Measurements from ENCODE around the gene NPBWR2.

Gene NPBWR2

DNA sequence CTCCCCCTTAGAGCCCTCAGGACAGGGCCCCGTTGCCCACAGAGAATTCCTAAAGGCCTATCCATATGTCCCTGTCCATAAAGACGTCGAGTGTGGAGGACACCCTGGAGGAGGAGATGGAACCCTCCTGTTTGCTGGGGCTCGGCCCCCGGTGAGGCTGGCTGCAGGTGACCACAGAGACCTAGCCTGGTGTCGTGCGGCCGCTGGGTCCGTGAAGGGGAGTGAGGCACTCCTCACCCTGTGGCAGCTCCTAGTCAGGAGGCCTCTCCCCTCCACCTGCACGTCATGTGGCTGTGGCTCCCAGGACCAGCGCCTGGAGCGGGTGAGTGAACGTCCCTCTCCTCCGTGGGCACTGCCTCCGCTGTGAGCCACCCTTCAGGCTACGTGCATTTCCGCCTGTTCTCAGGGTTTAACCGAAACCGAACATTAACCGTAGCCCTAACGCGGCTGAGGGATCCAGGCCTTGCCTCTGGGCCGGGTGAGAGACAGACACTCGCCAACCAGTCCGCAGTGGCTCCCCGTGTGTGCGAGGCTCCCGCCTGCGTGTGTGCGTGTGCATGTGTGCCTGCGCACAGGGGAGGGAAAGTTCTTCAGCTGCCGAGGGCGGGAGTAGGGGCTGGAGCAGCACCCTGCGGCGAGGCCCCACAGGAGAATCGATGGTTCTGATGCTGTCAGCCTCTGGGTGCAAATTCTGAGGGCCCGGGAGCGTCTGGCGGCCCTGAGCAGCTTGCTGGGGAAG is 50.3 kb downstream of the NPBWR2 start:
- H3K27ac ChIP-seq: peak overlapping the region; percentile 3; the same call in 1 of the 2 replicates
- TF ChIP-seq, protein P1, sequence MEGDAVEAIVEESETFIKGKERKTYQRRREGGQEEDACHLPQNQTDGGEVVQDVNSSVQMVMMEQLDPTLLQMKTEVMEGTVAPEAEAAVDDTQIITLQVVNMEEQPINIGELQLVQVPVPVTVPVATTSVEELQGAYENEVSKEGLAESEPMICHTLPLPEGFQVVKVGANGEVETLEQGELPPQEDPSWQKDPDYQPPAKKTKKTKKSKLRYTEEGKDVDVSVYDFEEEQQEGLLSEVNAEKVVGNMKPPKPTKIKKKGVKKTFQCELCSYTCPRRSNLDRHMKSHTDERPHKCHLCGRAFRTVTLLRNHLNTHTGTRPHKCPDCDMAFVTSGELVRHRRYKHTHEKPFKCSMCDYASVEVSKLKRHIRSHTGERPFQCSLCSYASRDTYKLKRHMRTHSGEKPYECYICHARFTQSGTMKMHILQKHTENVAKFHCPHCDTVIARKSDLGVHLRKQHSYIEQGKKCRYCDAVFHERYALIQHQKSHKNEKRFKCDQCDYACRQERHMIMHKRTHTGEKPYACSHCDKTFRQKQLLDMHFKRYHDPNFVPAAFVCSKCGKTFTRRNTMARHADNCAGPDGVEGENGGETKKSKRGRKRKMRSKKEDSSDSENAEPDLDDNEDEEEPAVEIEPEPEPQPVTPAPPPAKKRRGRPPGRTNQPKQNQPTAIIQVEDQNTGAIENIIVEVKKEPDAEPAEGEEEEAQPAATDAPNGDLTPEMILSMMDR (conservative IDR thresholded peaks at IDR 0.05): no peak

DNA sequence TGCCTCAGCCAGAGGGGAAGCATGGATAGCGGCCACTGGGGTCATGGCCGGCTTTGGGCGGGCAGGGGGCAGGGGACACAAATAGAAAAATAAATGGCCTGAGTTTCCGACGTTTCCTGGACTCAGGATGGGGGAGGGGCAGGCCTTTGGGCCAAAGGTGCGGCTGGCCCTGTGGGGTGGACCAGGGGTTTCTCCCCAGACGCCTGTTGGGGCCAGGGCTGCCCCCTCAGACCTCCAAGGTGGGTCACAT is 50.8 kb downstream of the NPBWR2 start:
- H3K27ac ChIP-seq: no peak overlapping the region
- TF ChIP-seq, protein P1 (conservative IDR thresholded peaks at IDR 0.05): no peak

DNA sequence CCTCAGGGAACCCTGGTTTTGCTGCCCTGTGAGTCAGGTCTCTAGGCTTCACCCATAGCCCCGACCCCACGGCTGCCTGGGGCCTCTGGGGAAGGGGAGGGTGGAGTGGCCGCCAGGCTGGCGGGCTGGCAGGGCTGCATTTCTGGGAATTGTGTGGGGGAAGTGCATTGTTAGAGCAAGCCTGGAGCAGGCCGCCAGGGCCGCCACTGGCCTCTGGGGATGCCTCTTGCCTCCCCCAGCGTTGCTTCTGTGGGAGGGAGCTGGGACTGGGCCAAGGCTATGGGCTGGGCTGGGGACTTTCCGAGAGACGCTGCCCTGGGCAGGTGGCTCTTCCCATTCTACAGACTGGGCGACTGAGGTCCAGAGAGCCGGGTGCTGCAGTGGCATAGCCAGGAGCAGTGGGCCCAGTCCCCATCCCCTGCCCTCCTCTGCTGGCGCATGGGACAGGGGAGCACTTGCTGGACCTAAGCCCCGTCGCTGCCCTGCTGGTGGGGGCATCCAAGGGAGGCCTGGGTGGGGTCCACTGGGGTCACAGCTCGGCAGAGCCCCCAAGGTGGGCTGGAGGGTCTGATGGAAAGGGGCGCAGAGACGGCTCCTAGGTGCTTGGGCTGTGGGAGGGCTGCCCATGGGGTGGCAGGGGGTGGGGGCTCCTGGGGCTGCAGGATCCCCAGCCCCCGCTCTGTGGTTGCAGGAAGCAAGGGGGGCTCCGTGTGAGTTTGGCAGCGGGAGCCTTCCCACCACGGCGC is 51.3 kb downstream of the NPBWR2 start:
- H3K27ac ChIP-seq: no peak overlapping the region
- TF ChIP-seq, protein P1 (conservative IDR thresholded peaks at IDR 0.05): no peak

DNA sequence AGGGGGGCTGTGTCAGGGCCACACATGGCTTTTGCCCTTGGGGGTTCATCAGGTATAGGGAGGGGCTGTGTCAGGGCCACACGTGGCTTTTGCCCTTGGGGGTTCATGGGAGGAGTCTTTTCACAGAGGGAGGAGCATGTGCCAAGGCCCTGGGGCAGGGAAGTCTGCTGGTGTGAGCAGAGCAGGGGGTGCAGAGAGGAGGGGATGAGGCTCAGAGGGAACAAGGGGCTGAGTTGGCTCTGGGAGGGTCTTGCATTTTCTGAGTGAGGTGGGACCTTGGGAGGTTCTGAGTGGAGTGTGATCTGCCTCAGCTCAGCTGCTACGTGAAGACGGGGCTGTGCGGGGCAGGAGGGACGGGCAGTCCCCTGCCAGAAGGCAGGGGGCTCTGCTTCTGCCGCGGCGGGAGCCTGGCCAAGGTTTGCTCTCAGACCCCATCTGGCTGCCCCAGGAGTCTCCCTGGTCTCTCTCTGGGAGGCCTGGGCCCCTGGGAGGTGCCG is 51.9 kb downstream of the NPBWR2 start:
- TF ChIP-seq, protein P1 (conservative IDR thresholded peaks at IDR 0.05): no peak

DNA sequence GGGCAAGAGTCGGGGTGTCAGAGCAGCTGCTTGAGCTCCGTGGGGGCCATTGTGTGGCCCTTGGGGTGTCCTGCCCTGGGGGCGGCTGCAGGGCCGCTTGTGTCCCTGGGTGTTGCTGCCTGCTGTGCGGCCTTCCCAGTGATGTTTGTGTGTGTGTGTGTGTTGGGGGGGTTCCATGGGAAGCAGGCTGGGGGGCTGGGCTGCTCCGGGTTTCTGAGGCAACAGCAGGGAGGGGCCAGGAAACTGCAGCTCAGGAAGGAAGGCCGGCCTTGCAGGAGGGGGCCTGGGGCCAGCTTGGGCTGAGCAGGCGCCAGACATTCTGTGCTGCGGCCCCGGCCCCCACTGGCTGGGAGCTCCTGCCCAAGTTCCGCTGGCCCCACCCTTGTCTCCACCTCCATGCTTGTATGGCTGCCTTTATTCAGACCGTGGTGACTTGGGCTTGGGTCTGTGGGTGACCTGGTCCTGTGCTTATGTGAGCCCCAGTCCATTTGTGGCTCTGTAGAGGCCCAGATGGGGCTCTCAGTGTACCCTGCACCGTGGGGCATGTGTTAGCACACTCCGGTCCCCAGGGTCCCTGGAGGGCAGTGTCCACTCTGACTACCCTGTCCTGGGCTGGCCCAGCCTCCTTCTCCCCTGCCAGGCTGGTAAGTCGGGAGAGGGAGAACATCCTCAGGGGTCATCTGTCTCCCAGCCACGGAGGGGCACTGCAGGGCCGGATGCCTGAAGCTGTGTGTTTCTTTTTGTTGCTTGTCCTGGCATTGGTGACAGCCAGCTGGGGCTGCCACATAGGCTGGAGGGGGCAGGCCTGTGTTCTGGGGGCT is 53.3 kb downstream of the NPBWR2 start:
- TF ChIP-seq, protein P1 (conservative IDR thresholded peaks at IDR 0.05): peak; percentile 37; the same call in 1 of the 2 replicates

More for the DNA sequence above, 51.9 kb downstream of the NPBWR2 start:
- H3K27ac ChIP-seq: no peak overlapping the region

More for the DNA sequence above, 53.3 kb downstream of the NPBWR2 start:
- H3K27ac ChIP-seq: no peak overlapping the region
